PC-3 (cell line): ENCODE results near the gene APBA2. TPM values are rescaled to one million over a fixed set of nuclear protein-coding genes. Genes with fewer than 3 reads are reported as not detected.

Experiments
- ATAC-seq: fragments of 200-7000 bp; cut with Tn5 transposase; 2 replicates; pipeline ENCODE4 v1.9.1; 2020; ENCODE audit warnings: mild to moderate bottlenecking, moderate library complexity
- BruUV-seq: library from RNA; stranded (reverse); fragments of 400-500 nt; replicated peaks from 2 replicates; lab custom pipeline; 2021; lab: Mats Ljungman, UMichigan
- CTCF ChIA-PET: fragments of 300-600 bp; sonication (Branson Sonifier 250); formaldehyde crosslinking; loops from one replicate; lab custom pipeline; 2022; ENCODE audit warnings: antibody characterized with exemption; lab: Charles Lee
- POLR2A ChIA-PET: fragments of 300-600 bp; sonication (Branson Sonifier 250); formaldehyde crosslinking; loops from one replicate; lab custom pipeline; 2022; ENCODE audit warnings: antibody characterized with exemption; ENCODE audit not compliant: unreplicated experiment; lab: Charles Lee
- DNase-seq: peaks from one replicate; pipeline ENCODE4 v3.0.0-alpha.2; 2015
- H2AFZ ChIP-seq: fragments of 300-600 bp; sonication (generic); 2 replicates; pipeline ENCODE4 v1.6.0; 2016; ENCODE audit warnings: antibody characterized with exemption, low read length
- H3F3A ChIP-seq: fragments of 300-600 bp; sonication (generic); one replicate; pipeline ENCODE4 v1.6.0; 2017; ENCODE audit warnings: antibody characterized with exemption, low read length, control low read depth, mild to moderate bottlenecking; ENCODE audit not compliant: unreplicated experiment
- H3K27ac ChIP-seq: fragments of 300-600 bp; sonication (generic); 2 replicates; pipeline ENCODE4 v1.5.1; 2016; ENCODE audit warnings: mild to moderate bottlenecking, low read length
- H3K27me3 ChIP-seq: fragments of 300-600 bp; sonication (generic); 2 replicates; pipeline ENCODE4 v1.6.1; 2016; ENCODE audit warnings: low read length, mixed read lengths
- H3K36me3 ChIP-seq: fragments of 300-600 bp; sonication (generic); 2 replicates; pipeline ENCODE4 v1.6.1; 2016; ENCODE audit warnings: low read depth, mixed run types, low read length, mixed read lengths
- H3K4me1 ChIP-seq: fragments of 300-600 bp; sonication (generic); 2 replicates; pipeline ENCODE4 v1.5.1; 2016; ENCODE audit warnings: low read length; ENCODE audit not compliant: insufficient read depth
- H3K4me2 ChIP-seq: fragments of 300-600 bp; sonication (generic); 2 replicates; pipeline ENCODE4 v1.6.0; 2016; ENCODE audit warnings: low read length
- H3K4me3 ChIP-seq: fragments of 300-600 bp; sonication (generic); 2 replicates; pipeline ENCODE4 v1.5.1; 2016; ENCODE audit warnings: mild to moderate bottlenecking, low read length, mixed read lengths
- H3K79me2 ChIP-seq: fragments of 300-600 bp; sonication (generic); 2 replicates; pipeline ENCODE4 v1.6.1; 2017; ENCODE audit warnings: low read length, mixed read lengths
- H3K9ac ChIP-seq: fragments of 300-600 bp; sonication (generic); 2 replicates; pipeline ENCODE4 v1.6.0; 2016; ENCODE audit warnings: mild to moderate bottlenecking, low read length
- H3K9me2 ChIP-seq: fragments of 300-600 bp; sonication (generic); replicated peaks from 2 replicates; pipeline ENCODE4 v1.6.1; 2016; ENCODE audit warnings: mixed run types, low read length, mixed read lengths
- H3K9me3 ChIP-seq: fragments of 300-600 bp; sonication (generic); 2 replicates; pipeline ENCODE4 v1.6.1; 2016; ENCODE audit warnings: low read length, mixed read lengths
- H4K20me1 ChIP-seq: fragments of 300-600 bp; sonication (generic); 2 replicates; pipeline ENCODE4 v1.6.1; 2016; ENCODE audit warnings: low read length, mixed read lengths
- CTCF ChIP-seq: fragments of 300-600 bp; sonication (generic); conservative IDR thresholded peaks from 2 replicates; pipeline ENCODE4 v1.5.1; 2017; ENCODE audit warnings: antibody characterized with exemption, low read depth, mild to moderate bottlenecking, low read length
- EZH2 ChIP-seq: fragments of 300-600 bp; sonication (generic); IDR thresholded peaks from one replicate; pipeline ENCODE4 v1.6.1; 2017; ENCODE audit warnings: antibody characterized with exemption, mild to moderate bottlenecking, low read length; ENCODE audit not compliant: unreplicated experiment
- EZH2phosphoT487 ChIP-seq: fragments of 300-600 bp; sonication (generic); IDR thresholded peaks from 2 replicates; pipeline ENCODE4 v1.6.1; 2018; ENCODE audit warnings: mild to moderate bottlenecking, antibody characterized with exemption, low read length, borderline replicate concordance
- intact Hi-C: fragments of 100-400 bp; cut with micrococcal nuclease; formaldehyde crosslinking; loops from 2 replicates; pipeline ENCODE4 v1.9.0; 2023
- total RNA-seq: library from RNA; depleted of rRNA; stranded (reverse); fragments of >200 nt; gene quantifications from 2 replicates; pipeline ENCODE4 v1.2.3, GENCODE V29; 2014

APBA2 gene
- total RNA-seq, 1 experiment from 2014 or later, result 61.7 TPM

- no TSS peak for BruUV-seq
- TF ChIP-seq EZH2phosphoT487 (no peak), CTCF (no peak), EZH2 (no peak)
Observed at GRCh38 chr15:29107291-29107890, 221.6 kb downstream of the APBA2 start.

GRCh38 chr15:29107971-29108645, 222.3 kb downstream of the APBA2 start:
- DNase-seq (no peak), ATAC-seq (no peak)
- Histone ChIP-seq H3F3A (no peaks in the 10 kb centered on the region), H3K27me3 (no peaks in the 10 kb centered on the region), H3K9me3 (no peaks in the 10 kb centered on the region), H3K4me1 (no peaks in the 10 kb centered on the region), H3K4me2 (no peak overlapping the region), H3K4me3 (no peak overlapping the region), H3K27ac (no peak overlapping the region), H3K9ac (no peak overlapping the region), H3K9me2 (no peaks in the 10 kb centered on the region), H3K36me3 (no peaks in the 10 kb centered on the region), H4K20me1 (no peaks in the 10 kb centered on the region), H3K79me2 (no peaks in the 10 kb centered on the region), H2AFZ (no peak overlapping the region)
- no peak for TF ChIP-seq EZH2
- no peak for TF ChIP-seq EZH2phosphoT487
- intact Hi-C loops, result no loop called here
- CTCF ChIA-PET, result no interaction called here
- no TSS peak for BruUV-seq
- POLR2A ChIA-PET, result no interaction called here

More at GRCh38 chr15:29107291-29107890, 221.6 kb downstream of the APBA2 start:
- no peaks in the 10 kb centered on the region for H3K9me3 ChIP-seq
- no peak overlapping the region for H3K4me3 ChIP-seq
- no peaks in the 10 kb centered on the region for H3K4me1 ChIP-seq
- POLR2A ChIA-PET, result no interaction called here
- no peaks in the 10 kb centered on the region for H4K20me1 ChIP-seq
- no peaks in the 10 kb centered on the region for H3K9me2 ChIP-seq
- H3K4me2 ChIP-seq, result no peak overlapping the region
- intact Hi-C loops, result no loop called here
- no peak for ATAC-seq
- H3K79me2 ChIP-seq, result no peaks in the 10 kb centered on the region
- DNase-seq, result no peak
- no peaks in the 10 kb centered on the region for H3K36me3 ChIP-seq
- no peaks in the 10 kb centered on the region for H3K27me3 ChIP-seq
- CTCF ChIA-PET, result no interaction called here
- H3F3A ChIP-seq, result no peaks in the 10 kb centered on the region
- no peak overlapping the region for H2AFZ ChIP-seq
- no peak overlapping the region for H3K27ac ChIP-seq
- H3K9ac ChIP-seq, result no peak overlapping the region

- Histone ChIP-seq H3K79me2 (no peaks in the 10 kb centered on the region), H3K4me3 (no peak overlapping the region), H3K27ac (no peak overlapping the region), H3F3A (no peaks in the 10 kb centered on the region), H2AFZ (no peak overlapping the region), H3K4me2 (no peak overlapping the region), H3K4me1 (no peaks in the 10 kb centered on the region), H3K36me3 (no peaks in the 10 kb centered on the region), H3K9ac (no peak overlapping the region), H4K20me1 (no peaks in the 10 kb centered on the region), H3K9me2 (no peaks in the 10 kb centered on the region), H3K9me3 (no peaks in the 10 kb centered on the region), H3K27me3 (no peaks in the 10 kb centered on the region)
- ChIA-PET POLR2A (no interaction called here), CTCF (no interaction called here)
- ATAC-seq (no peak), DNase-seq (no peak)
- intact Hi-C loops, result no loop called here
- TF ChIP-seq EZH2phosphoT487 (no peak), CTCF (no peak), EZH2 (no peak)
- no TSS peak for BruUV-seq
Observed at GRCh38 chr15:29109762-29110161, 224.0 kb downstream of the APBA2 start.
